Parathyroid adenoma (tissue), 2 donors: ENCODE data around the gene CD81.

Experiments
- H2AFZ ChIP-seq: fragments of 300-600 bp; sonication (generic); one replicate; pipeline ENCODE4 v1.7.0; 2017; ENCODE audit warnings: antibody characterized with exemption, mild to moderate bottlenecking
- H3K27ac ChIP-seq: fragments of 300-600 bp; sonication (generic); one replicate; pipeline ENCODE4 v1.7.0; 2017
- H3K27me3 ChIP-seq: fragments of 300-600 bp; sonication (generic); one replicate; pipeline ENCODE4 v1.7.0; 2017; ENCODE audit warnings: low read length; ENCODE audit not compliant: control insufficient read depth, insufficient read depth
- H3K36me3 ChIP-seq: fragments of 300-600 bp; sonication (generic); one replicate; pipeline ENCODE4 v1.7.0; 2017; ENCODE audit warnings: low read length; ENCODE audit not compliant: control insufficient read depth, insufficient read depth
- H3K4me1 ChIP-seq: fragments of 300-600 bp; sonication (generic); one replicate; pipeline ENCODE4 v1.7.0; 2017; ENCODE audit warnings: control low read depth
- H3K4me2 ChIP-seq: fragments of 300-600 bp; sonication (generic); one replicate; pipeline ENCODE4 v1.7.0; 2017; ENCODE audit warnings: low read length
- H3K4me3 ChIP-seq: fragments of 300-600 bp; sonication (generic); one replicate; pipeline ENCODE4 v1.7.0; 2017; ENCODE audit warnings: low read depth, low read length
- H3K79me2 ChIP-seq: fragments of 300-600 bp; sonication (generic); one replicate; pipeline ENCODE4 v1.7.0; 2017; ENCODE audit warnings: control low read depth
- H3K9ac ChIP-seq: fragments of 300-600 bp; sonication (generic); one replicate; pipeline ENCODE4 v1.7.0; 2017; ENCODE audit warnings: mild to moderate bottlenecking
- H3K9me3 ChIP-seq: fragments of 300-600 bp; sonication (generic); one replicate; pipeline ENCODE4 v1.7.0; 2017; ENCODE audit warnings: low read length; ENCODE audit not compliant: control insufficient read depth
- CTCF ChIP-seq: fragments of 300-600 bp; sonication (generic); IDR thresholded peaks from one replicate; pipeline ENCODE4 v1.7.0; 2017; ENCODE audit warnings: antibody characterized with exemption, mild to moderate bottlenecking
- donor health status: primary hyperparathyroidism.

CD81 gene

GRCh38 chr11:2415601-2416380 lies 38.7 kb downstream of the CD81 start:
- Histone ChIP-seq H3K36me3 (no peaks in the 10 kb centered on the region), H3K79me2 (no peaks in the 10 kb centered on the region), H3K27ac (no peak overlapping the region), H3K4me2 (no peak overlapping the region), H2AFZ (no peak overlapping the region), H3K4me1 (no peaks in the 10 kb centered on the region), H3K9ac (no peak overlapping the region), H3K9me3 (no peaks in the 10 kb centered on the region), H3K27me3 (no peaks in the 10 kb centered on the region), H3K4me3 (no peak overlapping the region)
- no peak for TF ChIP-seq CTCF

GRCh38 chr11:2416765-2417164 lies 39.7 kb downstream of the CD81 start:
- Histone ChIP-seq H3K4me3 (no peak overlapping the region), H3K79me2 (no peaks in the 10 kb centered on the region), H3K27me3 (no peaks in the 10 kb centered on the region), H3K4me2 (no peak overlapping the region), H3K4me1 (no peaks in the 10 kb centered on the region), H3K9ac (no peak overlapping the region), H3K9me3 (no peaks in the 10 kb centered on the region), H3K36me3 (no peaks in the 10 kb centered on the region), H3K27ac (no peak overlapping the region), H2AFZ (no peak overlapping the region)
- TF ChIP-seq CTCF = no peak

GRCh38 chr11:2417856-2418692 lies 41.0 kb downstream of the CD81 start:
- H3K27ac ChIP-seq = no peak overlapping the region
- no peak overlapping the region for H3K9ac ChIP-seq
- no peaks in the 10 kb centered on the region for H3K79me2 ChIP-seq
- no peaks in the 10 kb centered on the region for H3K4me1 ChIP-seq
- no peak overlapping the region for H3K4me2 ChIP-seq
- no peak for TF ChIP-seq CTCF
- H3K9me3 ChIP-seq = no peaks in the 10 kb centered on the region
- no peak overlapping the region for H3K4me3 ChIP-seq
- no peaks in the 10 kb centered on the region for H3K27me3 ChIP-seq
- no peak overlapping the region for H2AFZ ChIP-seq
- H3K36me3 ChIP-seq = no peaks in the 10 kb centered on the region

GRCh38 chr11:2418693-2419360 lies 41.7 kb downstream of the CD81 start:
- no peaks in the 10 kb centered on the region for H3K79me2 ChIP-seq
- no peak overlapping the region for H3K4me3 ChIP-seq
- no peak overlapping the region for H3K4me2 ChIP-seq
- no peaks in the 10 kb centered on the region for H3K27me3 ChIP-seq
- no peak overlapping the region for H3K27ac ChIP-seq
- H2AFZ ChIP-seq = no peak overlapping the region
- no peak overlapping the region for H3K9ac ChIP-seq
- no peaks in the 10 kb centered on the region for H3K36me3 ChIP-seq
- H3K4me1 ChIP-seq = no peaks in the 10 kb centered on the region
- no peak for TF ChIP-seq CTCF
- H3K9me3 ChIP-seq = no peaks in the 10 kb centered on the region
